WTC11 (cell line): ENCODE measurements around the gene PHLDB3. TPM values are rescaled to one million over a fixed set of nuclear protein-coding genes. Genes with fewer than 3 reads are reported as not detected.

Experiments
- ATAC-seq: fragments of 200-7000 bp; cut with Tn5 transposase; 2 replicates; pipeline ENCODE4 v1.10.0; 2021; ENCODE audit warnings: mild to moderate bottlenecking, moderate library complexity
- CTCF ChIA-PET: fragments of 300-600 bp; sonication (Branson Sonifier 250); formaldehyde crosslinking; loops from one replicate; lab custom pipeline; 2021; ENCODE audit warnings: antibody characterized with exemption; lab: Charles Lee
- POLR2A ChIA-PET: fragments of 350-600 bp; sonication (Branson Sonifier 250); formaldehyde crosslinking; loops from one replicate; lab custom pipeline; 2021; ENCODE audit warnings: antibody characterized with exemption; lab: Charles Lee
- DNase-seq: peaks from one replicate; pipeline ENCODE4 v3.0.0; 2021; ENCODE audit warnings: low spot score
- H3K27ac Mint-ChIP-seq: 2 replicates; pipeline ENCODE4 v1.8.0; 2021; ENCODE audit warnings: mixed read lengths
- H3K27me3 Mint-ChIP-seq: 2 replicates; pipeline ENCODE4 v1.8.0; 2021; ENCODE audit warnings: low read depth, mild to moderate bottlenecking, moderate library complexity, mixed read lengths
- H3K36me3 Mint-ChIP-seq: 2 replicates; pipeline ENCODE4 v1.8.0; 2021; ENCODE audit warnings: mixed read lengths
- H3K4me1 Mint-ChIP-seq: 2 replicates; pipeline ENCODE4 v1.8.0; 2022; ENCODE audit warnings: mixed read lengths
- H3K4me3 Mint-ChIP-seq: 2 replicates; pipeline ENCODE4 v1.8.0; 2021; ENCODE audit warnings: mild to moderate bottlenecking, moderate library complexity, mixed read lengths
- H3K9me3 Mint-ChIP-seq: 2 replicates; pipeline ENCODE4 v1.8.0; 2021; ENCODE audit warnings: mixed read lengths
- AR ChIP-seq: fragments of 250-450 bp; sonication (Bioruptor Pico); IDR thresholded peaks from 2 replicates; pipeline ENCODE4 v1.9.0; 2021; ENCODE audit warnings: mild to moderate bottlenecking
- ATF1 ChIP-seq: sonication (generic); formaldehyde crosslinking; IDR thresholded peaks from 2 replicates; pipeline ENCODE4 v1.8.1; 2023; ENCODE audit warnings: mild to moderate bottlenecking, moderate library complexity, missing genetic modification reagents
- ERG ChIP-seq: fragments of 250-450 bp; sonication (Bioruptor Pico); IDR thresholded peaks from 2 replicates; pipeline ENCODE4 v1.8.0; 2021; ENCODE audit warnings: mild to moderate bottlenecking
- FOXK1 ChIP-seq: sonication (generic); formaldehyde crosslinking; IDR thresholded peaks from 2 replicates; pipeline ENCODE4 v1.8.0; 2022; ENCODE audit warnings: mild to moderate bottlenecking, moderate library complexity, missing genetic modification reagents
- FOXP1 ChIP-seq: sonication (generic); formaldehyde crosslinking; IDR thresholded peaks from 2 replicates; pipeline ENCODE4 v1.8.0; 2022; ENCODE audit warnings: missing genetic modification reagents, mild to moderate bottlenecking, moderate library complexity, borderline replicate concordance
- FOXP4 ChIP-seq: sonication (generic); formaldehyde crosslinking; IDR thresholded peaks from 2 replicates; pipeline ENCODE4 v1.8.0; 2022; ENCODE audit warnings: mild to moderate bottlenecking, missing genetic modification reagents
- KAT7 ChIP-seq: sonication (generic); formaldehyde crosslinking; IDR thresholded peaks from 2 replicates; pipeline ENCODE4 v1.8.1; 2023; ENCODE audit warnings: missing genetic modification reagents, mild to moderate bottlenecking, borderline replicate concordance
- NFE2L1 ChIP-seq: sonication (generic); formaldehyde crosslinking; IDR thresholded peaks from 2 replicates; pipeline ENCODE4 v1.8.1; 2023; ENCODE audit warnings: missing genetic modification reagents
- NR1H2 ChIP-seq: sonication (generic); formaldehyde crosslinking; IDR thresholded peaks from 2 replicates; pipeline ENCODE4 v1.9.0; 2021; ENCODE audit warnings: mild to moderate bottlenecking, moderate library complexity, missing genetic modification reagents
- NR2C2 ChIP-seq: sonication (generic); formaldehyde crosslinking; IDR thresholded peaks from 2 replicates; pipeline ENCODE4 v1.8.0; 2022; ENCODE audit warnings: mild to moderate bottlenecking, missing genetic modification reagents
- RORB ChIP-seq: fragments of 250-450 bp; sonication (Bioruptor Pico); IDR thresholded peaks from 2 replicates; pipeline ENCODE4 v1.9.0; 2021; ENCODE audit warnings: mild to moderate bottlenecking
- SMAD4 ChIP-seq: sonication (generic); formaldehyde crosslinking; IDR thresholded peaks from 2 replicates; pipeline ENCODE4 v1.8.0; 2022; ENCODE audit warnings: mild to moderate bottlenecking, missing genetic modification reagents
- TEAD4 ChIP-seq: sonication (generic); formaldehyde crosslinking; IDR thresholded peaks from 2 replicates; pipeline ENCODE4 v1.8.0; 2022; ENCODE audit warnings: mild to moderate bottlenecking, missing genetic modification reagents
- TP53 ChIP-seq: sonication (generic); formaldehyde crosslinking; IDR thresholded peaks from 2 replicates; pipeline ENCODE4 v1.8.1; 2023; ENCODE audit warnings: mild to moderate bottlenecking, missing genetic modification reagents
- USF2 ChIP-seq: sonication (generic); formaldehyde crosslinking; IDR thresholded peaks from 2 replicates; pipeline ENCODE4 v1.8.1; 2023; ENCODE audit warnings: mild to moderate bottlenecking, missing genetic modification reagents, moderate library complexity
- ZNF671 ChIP-seq: fragments of 250-450 bp; sonication (Bioruptor Pico); IDR thresholded peaks from 2 replicates; pipeline ENCODE4 v1.8.0; 2021; ENCODE audit warnings: mild to moderate bottlenecking
- total RNA-seq: library from RNA; stranded (reverse); gene quantifications from 3 replicates; pipeline ENCODE4 v1.2.3, GENCODE V29; 2021
- TF ChIP-seq, protein P1 (sequence below): sonication (generic); formaldehyde crosslinking; IDR thresholded peaks from 2 replicates; pipeline ENCODE4 v1.8.1; 2023; ENCODE audit warnings: mild to moderate bottlenecking, missing genetic modification reagents, moderate library complexity
- TF ChIP-seq, protein P2 (sequence below): sonication (generic); formaldehyde crosslinking; conservative IDR thresholded peaks from 2 replicates; pipeline ENCODE4 v1.8.1; 2022; ENCODE audit warnings: mild to moderate bottlenecking, missing genetic modification reagents
- TF ChIP-seq, protein P3 (sequence below): fragments of 200-600 bp; IDR thresholded peaks from 2 replicates; pipeline ENCODE4 v1.8.0; 2022; ENCODE audit warnings: antibody characterized with exemption
- TF ChIP-seq, protein P4 (sequence below): sonication (generic); formaldehyde crosslinking; IDR thresholded peaks from 2 replicates; pipeline ENCODE4 v1.8.0; 2023; ENCODE audit warnings: mild to moderate bottlenecking, missing genetic modification reagents

Gene PHLDB3
- total RNA-seq, 1 experiment from 2014 or later: 14.6 TPM

DNA sequence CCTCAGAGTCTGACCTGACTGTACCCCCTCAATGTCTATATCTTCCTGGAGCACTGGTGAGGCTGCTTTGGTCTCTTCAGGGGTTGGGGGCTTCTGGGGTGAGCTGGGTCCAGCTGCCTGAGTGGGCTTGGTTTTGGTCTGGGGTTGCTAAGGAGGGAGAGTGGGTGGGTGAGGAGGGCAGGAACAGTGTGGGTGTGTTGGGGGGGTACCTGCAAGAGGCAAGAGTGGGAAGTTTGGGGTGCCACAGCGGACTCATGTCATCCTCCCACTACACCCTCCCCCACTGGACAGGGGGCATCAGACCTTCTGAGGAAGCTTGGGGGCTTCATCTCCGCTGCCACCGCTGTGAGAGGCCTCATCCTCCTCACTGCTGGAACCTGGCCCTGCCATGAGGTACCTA lies 42.0 kb upstream of the PHLDB3 start (continued):
- TF ChIP-seq FOXP1 (CRISPR knock-in tag): no peak
- TF ChIP-seq TEAD4 (CRISPR knock-in tag): no peak
- TF ChIP-seq, all 79 proteins: peak for 0

GRCh38 chr19:43545981-43546380 lies 41.4 kb upstream of the PHLDB3 start:
- H3K27me3 Mint-ChIP-seq: no peaks in the 10 kb centered on the region
- no peaks in the 10 kb centered on the region for H3K4me1 Mint-ChIP-seq
- no peak for DNase-seq
- no peak for ATAC-seq
- ChIA-PET CTCF (interaction anchor here (1.8 to 2.2 kb wide), 2 partner anchors 9 to 10 kb away, joined by 7 to 9 read pairs; no protein-coding TSS in a partner anchor), POLR2A (no interaction called here)
- no peaks in the 10 kb centered on the region for H3K9me3 Mint-ChIP-seq
- no peak overlapping the region for H3K27ac Mint-ChIP-seq
- no peak overlapping the region for H3K4me3 Mint-ChIP-seq
- TF ChIP-seq NR1H2 (CRISPR knock-in tag): no peak
- no peak for TF ChIP-seq ZNF671 (CRISPR knock-in tag)
- TF ChIP-seq, protein P1, sequence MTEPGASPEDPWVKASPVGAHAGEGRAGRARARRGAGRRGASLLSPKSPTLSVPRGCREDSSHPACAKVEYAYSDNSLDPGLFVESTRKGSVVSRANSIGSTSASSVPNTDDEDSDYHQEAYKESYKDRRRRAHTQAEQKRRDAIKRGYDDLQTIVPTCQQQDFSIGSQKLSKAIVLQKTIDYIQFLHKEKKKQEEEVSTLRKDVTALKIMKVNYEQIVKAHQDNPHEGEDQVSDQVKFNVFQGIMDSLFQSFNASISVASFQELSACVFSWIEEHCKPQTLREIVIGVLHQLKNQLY (CRISPR knock-in tag): no peak
- TF ChIP-seq, protein P2, sequence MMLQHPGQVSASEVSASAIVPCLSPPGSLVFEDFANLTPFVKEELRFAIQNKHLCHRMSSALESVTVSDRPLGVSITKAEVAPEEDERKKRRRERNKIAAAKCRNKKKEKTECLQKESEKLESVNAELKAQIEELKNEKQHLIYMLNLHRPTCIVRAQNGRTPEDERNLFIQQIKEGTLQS: no peak
- TF ChIP-seq ERG: no peak
- TF ChIP-seq, protein P3, sequence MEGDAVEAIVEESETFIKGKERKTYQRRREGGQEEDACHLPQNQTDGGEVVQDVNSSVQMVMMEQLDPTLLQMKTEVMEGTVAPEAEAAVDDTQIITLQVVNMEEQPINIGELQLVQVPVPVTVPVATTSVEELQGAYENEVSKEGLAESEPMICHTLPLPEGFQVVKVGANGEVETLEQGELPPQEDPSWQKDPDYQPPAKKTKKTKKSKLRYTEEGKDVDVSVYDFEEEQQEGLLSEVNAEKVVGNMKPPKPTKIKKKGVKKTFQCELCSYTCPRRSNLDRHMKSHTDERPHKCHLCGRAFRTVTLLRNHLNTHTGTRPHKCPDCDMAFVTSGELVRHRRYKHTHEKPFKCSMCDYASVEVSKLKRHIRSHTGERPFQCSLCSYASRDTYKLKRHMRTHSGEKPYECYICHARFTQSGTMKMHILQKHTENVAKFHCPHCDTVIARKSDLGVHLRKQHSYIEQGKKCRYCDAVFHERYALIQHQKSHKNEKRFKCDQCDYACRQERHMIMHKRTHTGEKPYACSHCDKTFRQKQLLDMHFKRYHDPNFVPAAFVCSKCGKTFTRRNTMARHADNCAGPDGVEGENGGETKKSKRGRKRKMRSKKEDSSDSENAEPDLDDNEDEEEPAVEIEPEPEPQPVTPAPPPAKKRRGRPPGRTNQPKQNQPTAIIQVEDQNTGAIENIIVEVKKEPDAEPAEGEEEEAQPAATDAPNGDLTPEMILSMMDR: no peak
- TF ChIP-seq AR (CRISPR knock-in tag): no peak
- TF ChIP-seq NR2C2 (CRISPR knock-in tag): no peak
- TF ChIP-seq USF2: no peak
- TF ChIP-seq SMAD4: no peak
- no peak for TF ChIP-seq KAT7
- TF ChIP-seq FOXK1 (CRISPR knock-in tag): no peak
- TF ChIP-seq RORB (CRISPR knock-in tag): no peak
- TF ChIP-seq NFE2L1 (CRISPR knock-in tag): no peak
- TF ChIP-seq, protein P4, sequence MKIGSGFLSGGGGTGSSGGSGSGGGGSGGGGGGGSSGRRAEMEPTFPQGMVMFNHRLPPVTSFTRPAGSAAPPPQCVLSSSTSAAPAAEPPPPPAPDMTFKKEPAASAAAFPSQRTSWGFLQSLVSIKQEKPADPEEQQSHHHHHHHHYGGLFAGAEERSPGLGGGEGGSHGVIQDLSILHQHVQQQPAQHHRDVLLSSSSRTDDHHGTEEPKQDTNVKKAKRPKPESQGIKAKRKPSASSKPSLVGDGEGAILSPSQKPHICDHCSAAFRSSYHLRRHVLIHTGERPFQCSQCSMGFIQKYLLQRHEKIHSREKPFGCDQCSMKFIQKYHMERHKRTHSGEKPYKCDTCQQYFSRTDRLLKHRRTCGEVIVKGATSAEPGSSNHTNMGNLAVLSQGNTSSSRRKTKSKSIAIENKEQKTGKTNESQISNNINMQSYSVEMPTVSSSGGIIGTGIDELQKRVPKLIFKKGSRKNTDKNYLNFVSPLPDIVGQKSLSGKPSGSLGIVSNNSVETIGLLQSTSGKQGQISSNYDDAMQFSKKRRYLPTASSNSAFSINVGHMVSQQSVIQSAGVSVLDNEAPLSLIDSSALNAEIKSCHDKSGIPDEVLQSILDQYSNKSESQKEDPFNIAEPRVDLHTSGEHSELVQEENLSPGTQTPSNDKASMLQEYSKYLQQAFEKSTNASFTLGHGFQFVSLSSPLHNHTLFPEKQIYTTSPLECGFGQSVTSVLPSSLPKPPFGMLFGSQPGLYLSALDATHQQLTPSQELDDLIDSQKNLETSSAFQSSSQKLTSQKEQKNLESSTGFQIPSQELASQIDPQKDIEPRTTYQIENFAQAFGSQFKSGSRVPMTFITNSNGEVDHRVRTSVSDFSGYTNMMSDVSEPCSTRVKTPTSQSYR: no peak
- TF ChIP-seq TP53 (CRISPR knock-in tag): no peak
- TF ChIP-seq FOXP4 (CRISPR knock-in tag): no peak
- no peak for TF ChIP-seq ATF1 (CRISPR knock-in tag)
- H3K36me3 Mint-ChIP-seq: peaks cover 51% of the 10 kb centered on the region
